HG03442 (cell line): ENCODE measurements around the gene MEGF9.

ENCODE experiments used
- ATAC-seq: cut with Tn5 transposase; IDR thresholded peaks from one replicate; pipeline ENCODE4 v1.9.1; 2021; ENCODE audit warnings: mild to moderate bottlenecking, moderate library complexity; ENCODE audit not compliant: unreplicated experiment

MEGF9 gene

DNA sequence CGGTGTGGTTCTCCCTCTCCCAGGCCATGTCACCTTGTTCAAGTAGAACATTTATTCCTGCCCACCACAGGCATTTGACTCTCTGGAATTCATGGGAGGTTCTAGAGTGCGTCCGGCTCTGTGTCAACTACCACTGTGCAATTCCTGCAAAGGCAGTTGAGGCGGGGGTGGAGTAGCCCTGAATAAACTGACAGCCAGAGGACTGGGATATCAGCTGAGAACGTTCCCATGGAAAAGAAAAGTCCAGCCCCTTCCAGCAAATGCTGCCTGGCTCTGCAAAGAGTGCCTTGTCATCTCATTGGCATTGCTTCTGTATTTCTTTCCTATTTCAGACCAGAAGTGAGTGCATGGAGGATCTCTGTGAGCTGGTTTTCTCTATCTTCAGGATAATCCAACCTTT lies 18.9 kb upstream of the MEGF9 start:
- ATAC-seq, result no peak

DNA sequence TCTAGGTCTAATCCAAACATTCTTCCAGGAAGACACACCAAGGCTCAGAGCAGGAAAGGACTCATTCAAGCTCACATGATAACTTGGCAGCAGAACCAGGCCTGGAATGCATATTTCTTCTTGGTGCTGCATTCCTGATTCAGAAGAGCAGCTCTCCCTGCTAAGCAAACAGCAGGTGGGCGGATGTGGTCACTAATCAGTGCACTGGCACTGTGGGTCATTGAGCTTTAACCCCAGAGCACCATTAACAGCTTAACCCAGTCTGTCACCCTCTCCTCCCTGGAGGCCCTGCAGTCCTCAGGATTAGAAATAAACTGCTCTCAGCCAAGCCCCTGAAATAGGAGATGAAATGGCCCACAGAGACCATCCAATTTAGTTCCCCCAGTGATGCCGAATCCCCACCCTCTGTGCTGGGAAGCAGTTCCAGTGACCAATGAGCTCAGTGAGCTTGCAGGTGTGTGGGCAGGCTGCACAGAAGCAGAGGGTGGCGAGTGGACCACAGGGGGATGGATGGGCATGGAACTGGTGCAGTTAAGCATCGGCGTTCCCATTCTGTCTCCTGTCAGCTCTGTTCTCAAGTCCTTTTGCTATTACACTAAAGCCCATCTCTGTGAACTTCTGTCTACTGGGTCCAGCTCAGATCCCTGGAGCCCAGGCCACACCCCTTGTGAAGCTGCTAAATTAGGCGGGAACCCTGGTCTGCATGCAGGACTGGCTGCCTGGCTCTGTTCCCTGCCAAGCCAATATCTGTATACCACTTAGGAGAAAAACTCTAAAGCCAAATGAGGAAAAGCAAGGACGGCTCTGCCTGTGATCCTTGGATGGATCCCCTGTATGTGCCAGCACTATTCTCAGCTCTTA lies 16.6 kb upstream of the MEGF9 start:
- ATAC-seq, result no peak

DNA sequence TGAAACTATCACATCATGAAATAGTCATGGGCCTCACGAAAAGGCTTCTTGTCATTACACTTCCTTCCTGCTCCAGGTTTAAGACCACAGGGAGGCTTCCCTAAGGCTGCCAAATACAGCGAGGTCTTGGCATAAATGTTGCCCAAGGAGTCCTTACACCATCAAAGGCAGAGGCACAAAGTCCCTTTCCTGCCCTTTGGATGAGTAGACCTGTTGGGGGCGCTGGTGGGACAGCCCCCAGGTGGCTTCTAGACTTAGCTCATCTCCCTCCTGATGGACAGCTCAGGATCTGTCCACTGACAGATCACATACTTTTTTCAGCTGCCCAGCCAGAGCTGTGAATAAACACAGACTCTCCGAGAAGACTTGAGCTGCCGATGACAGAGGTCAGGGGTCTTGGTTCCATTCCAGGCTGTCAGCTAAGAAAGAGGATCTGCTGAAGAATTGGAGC lies 15.5 kb upstream of the MEGF9 start:
- no peak for ATAC-seq

DNA sequence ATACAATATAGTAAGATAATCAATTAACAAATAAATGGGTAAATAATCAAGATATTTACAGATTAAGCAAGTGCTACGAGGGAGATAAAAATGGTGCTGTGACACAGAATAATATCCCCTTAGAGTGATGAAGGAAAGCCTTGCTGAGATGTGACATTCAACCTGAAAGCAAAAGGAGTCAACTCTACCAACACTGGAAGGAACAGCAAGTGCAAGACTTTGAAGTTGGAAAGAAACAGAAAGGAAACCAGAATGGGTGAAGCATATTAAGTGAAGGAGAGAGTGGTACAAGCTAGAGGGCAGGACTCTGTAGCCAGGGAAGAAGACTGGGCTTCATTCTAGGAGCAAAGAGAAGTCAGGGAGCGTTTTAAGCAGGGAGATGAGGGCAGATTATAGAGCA lies 12.2 kb upstream of the MEGF9 start:
- no peak for ATAC-seq

DNA sequence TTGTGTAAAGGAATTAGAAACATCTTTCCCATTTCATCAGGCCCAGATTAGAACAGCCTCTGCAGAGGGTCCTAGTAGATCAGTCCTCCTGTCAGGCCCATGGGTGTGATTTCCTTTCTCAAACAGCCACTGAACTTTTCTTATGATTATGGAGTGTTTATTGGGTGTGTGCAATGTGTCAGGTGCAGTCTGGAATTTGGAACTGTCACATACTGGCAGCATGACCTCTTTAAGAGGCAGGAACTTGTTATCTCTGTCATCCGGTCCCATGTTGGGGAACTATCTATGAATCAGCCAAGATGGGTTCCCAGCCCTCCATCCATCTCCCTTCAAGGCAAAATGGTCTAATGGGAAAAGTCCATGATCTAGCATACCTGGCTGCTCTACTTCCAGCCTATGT lies 11.6 kb upstream of the MEGF9 start:
- ATAC-seq, result no peak

DNA sequence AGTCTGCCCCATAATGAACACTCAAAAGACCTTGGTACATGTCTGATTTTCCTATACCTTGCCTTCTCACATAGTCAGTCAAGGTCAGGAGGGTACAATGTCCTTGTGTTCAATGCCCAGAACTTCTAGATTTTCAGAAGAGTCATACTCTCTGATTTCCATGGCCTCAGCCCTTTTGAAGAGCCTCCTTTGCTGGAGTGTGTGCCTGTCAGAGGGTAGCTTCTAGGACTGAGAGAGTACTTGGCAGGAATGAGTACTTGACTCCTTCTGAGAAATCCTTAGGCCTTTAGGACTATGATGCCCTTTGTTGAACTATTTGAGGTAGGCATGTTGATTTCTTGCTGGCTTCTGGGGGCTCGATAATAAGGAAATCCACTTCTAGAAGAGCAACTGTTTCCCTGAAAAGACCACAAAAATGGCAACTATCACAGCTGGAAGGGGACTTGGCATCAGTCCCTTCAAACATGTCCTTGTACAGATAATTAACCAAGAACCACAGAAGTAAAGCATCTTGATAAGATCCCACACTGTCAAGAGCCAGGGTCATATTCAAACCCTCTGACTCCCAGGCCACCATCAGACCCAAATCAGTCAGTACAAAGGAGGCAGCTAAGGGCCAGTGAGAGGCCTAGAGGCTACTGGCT lies 10.6 kb upstream of the MEGF9 start:
- ATAC-seq, result no peak

DNA sequence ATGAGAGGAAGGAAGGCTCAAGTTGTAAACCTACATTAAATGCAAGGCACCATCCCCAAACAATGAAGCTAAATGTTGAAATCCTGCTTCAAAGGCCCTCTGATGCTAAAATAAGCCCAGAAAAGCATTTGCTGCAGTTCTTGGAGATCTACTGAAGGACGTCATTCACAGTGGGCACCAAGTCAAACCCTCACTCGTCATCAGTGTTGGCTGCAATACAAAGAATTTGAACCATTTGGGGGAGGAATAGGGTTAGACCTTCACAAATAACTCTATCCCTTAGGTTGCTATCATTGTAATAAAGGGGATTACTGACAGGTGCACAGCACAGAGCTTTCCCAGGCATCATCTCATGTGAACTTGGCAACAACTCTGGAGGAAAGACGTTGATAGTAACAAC lies 9.3 kb upstream of the MEGF9 start:
- ATAC-seq, result no peak

DNA sequence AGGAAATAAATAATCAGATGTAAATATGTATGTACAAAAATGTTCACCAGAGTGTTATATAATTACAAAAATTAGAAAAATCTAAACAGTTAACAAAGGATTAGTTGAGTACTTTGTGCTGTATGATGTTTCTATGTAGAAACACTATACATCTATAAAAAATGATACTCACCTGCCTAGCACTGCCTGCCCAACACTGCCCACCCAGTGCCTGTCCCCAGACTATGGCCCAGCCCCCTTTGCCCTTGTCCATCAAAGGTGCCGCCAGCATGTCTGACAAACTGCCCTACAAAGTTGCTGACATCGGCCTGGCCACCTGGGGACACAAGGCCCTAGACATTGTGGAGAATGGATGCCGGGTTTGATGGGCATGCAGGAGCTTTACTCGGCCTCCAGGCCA lies 6.1 kb upstream of the MEGF9 start:
- ATAC-seq, result no peak

DNA sequence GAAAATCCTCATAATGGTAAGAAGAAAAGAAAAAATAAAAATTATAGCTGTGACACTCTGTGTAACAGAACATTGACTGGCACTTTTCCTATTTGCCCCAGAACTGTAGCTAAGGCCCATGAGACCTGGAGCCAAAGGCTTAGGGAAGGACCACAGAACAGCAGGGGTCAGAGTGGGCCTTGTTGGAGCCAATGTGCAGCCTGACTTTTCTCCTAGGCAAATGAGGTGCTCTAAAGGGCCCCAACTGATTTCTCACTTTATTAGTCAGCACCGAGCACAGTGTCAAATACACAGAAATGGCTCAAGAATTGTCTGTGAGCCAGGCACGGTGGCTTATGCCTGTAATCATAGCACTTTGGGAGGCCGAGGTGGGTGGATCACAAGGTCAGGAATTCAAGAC lies 4.0 kb upstream of the MEGF9 start:
- ATAC-seq, result no peak

DNA sequence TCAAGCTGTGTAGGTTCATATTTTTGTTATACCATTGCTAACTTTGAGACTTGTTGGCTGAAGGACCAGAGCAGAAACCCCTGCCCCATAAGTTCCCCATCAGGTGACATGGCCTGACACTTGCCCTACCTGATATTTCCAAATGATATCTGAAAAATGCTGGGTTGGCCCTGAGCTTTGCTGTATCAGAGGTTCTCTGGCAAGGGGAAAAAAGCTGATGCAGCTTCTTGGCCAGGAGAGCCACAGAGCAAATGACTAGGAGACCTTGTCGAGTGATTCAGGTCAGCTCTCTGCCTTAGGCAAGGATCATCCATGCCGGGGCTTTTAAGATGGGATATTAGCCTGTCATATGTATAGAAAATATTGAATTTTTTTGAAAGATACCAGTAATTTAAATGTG lies 2.9 kb upstream of the MEGF9 start:
- no peak for ATAC-seq

DNA sequence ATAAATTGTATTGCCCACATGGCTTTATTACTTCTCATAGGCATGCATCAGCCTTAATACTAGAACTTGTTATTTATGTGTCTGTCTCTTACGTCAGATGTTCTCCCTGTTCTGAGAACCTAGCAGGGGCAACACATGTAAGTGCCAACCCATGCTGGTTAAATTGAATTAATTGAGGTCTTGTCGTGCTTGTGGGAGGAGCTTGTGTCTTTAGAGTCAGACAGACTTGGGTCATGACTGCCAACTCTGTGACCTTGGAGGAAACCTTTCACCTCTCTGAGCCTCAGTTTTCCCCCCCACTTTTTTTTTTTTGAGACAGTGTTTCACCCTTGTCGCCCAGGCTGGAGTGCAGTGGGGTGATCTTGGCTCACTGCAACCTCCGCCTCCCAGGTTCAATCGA lies 2.2 kb upstream of the MEGF9 start:
- ATAC-seq, result no peak

DNA sequence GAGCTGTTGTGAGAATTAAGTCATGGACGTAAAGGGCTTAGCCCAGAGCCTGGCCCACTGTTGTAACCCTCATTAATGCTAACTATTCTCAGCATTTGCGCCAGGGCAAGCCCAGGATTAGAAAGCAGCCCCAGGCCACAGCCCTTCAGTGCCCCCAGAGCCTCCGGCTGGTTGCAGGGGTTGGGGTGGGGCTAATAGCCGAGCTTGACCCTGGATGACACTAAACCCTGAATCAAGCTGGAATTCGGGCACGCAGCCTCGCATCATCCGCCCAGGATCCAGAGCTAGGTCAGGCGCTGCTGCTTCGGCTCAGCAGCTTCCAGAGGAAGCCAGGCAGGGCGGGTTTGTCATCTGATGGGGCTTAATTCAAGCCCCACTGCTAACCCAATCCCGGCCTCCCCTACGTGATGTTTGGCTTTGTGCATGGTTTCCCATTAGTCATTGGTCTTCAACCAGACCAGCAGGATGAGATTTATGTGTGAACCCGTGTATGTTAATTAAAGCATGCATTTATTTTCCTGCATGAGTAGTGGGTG lies 1.2 kb upstream of the MEGF9 start:
- ATAC-seq, result no peak

DNA sequence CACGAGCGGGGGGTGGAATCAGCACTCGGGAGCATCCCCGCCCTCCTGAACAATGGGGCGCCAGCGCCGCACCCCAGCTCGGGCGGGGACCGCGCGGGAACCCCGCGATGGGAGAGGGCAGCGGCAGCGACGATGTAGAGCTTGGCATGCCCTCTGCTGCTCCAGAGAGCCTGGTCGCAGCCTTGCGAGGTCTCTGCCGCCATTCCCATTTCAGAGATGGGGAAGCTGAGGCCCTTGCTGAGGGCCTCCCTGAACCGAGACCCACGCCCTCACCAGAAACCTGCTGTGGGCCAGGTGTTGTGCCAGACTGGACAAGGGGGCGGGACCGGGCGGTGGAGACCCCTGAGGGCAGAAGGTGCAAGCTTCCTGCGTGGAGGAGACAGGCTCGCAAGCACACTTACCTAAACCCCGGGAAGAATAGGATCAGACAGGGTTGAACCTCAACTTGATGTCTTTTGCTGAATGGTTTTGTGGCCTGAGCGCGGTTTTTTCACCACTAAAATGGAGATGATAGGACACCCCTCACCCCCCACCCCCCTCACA lies 647 bp upstream of the MEGF9 start:
- no peak for ATAC-seq

DNA sequence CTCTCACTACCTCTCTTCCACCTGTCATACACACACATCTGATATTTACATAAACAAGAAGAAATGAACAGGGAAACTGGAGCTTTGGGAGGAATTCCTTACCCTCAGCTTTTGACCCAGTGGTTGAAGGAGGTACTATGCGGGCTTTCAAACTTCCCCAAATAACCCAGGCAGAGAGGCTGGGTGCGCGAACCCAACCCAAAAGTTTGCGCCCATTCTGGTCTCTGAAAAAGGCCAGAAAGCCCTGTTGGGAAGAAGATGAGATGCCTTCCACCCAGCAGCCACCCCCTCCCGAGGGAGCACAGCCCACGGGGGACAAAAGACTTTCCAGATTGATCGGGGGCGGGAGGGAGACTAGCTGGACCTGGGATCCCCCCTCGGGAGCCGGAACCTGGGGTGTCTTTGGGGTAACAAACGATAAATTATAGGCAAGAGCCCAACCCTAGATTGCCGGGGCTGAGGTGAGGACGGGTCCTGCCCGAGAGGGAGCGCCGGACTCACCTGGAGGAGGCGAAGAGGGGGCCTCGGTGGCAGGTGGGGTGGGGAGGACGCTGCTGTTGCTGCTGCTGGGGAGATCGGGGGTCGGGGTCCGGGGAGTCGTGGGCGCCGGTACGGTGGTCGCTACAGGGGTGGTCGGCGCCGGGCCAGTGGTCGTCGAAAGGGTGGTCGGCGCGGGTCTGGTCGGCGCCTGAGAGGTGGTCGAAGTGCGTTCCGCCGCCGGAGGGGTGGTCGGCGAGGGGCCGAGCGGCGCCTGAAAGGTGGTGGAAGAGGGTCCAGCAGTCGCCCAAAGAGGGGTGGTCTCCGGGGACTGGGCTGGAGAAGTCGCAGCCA lies 798 bp downstream of the MEGF9 start:
- ATAC-seq, result no peak

DNA sequence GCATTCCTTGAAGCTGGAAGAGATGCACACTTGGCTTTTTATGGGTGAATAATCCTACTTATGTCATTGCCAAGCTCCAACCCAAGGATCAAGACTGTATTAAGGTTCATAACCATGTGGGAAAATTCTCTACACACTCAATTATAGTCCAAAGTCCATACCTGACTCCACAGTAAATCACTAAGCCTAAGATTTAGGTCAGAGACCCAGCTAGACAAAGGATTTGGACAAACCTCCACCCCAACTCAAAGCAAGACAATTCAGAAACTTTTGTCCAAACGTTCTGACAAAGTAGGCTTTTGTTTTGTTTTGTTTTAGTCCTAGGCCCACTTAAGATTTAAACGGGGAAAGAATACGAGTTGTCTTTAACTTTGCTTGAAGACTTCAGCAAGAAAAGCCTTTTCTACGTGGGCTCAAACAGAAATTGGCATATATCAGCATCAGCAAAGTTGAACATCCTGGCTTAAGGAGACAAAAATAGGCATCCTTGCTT lies 1.7 kb downstream of the MEGF9 start:
- no peak for ATAC-seq

DNA sequence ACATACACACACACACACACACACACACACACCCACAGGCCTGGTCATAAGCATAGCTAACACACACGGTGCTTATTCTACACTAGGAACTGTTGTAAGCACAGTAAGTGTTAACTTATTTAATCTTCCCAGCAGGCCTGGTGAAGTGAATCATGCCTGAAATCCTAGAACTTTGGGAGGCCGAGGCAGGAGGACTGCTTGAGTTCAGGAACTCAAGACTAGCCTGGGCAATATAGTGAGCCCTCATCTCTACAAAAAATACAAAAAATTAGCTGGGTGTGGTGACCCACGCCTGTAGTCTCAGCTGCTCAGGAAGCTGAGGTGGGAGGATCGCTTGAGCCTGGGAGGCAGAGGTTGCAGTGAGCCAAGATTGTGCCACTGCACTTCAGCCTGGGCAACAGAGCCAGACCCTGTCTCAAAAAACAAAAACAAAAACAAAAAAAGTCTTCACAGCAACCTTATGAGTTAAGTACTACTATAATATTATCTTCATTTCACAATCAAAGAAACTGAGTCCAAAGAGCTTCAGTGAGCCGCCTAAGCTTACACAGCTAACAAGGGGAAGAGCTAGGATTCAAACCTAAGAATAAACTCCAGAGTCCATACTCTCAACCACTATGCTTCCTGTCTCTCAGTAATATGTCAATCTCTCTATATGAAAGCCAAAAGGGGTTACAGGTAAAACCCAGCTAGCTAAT lies 2.3 kb downstream of the MEGF9 start:
- no peak for ATAC-seq

DNA sequence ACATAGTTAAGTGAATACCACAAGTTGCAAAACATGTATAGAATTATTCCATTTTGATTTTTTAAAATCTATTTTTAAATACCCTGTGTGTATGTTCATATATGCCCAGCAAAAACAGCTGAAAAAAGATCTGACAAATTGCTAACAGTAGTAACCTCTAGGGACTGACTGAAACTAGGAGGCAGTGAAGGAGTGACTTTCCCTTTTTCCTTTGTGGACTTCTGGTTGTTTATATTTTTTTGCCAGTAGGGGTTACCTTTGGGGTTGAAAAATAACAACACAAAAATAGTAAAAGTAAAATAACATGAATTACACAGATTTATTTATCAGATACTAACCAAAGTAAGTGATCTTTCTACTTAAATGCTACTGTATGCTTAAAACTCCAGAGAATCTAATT lies 2.9 kb downstream of the MEGF9 start:
- no peak for ATAC-seq

DNA sequence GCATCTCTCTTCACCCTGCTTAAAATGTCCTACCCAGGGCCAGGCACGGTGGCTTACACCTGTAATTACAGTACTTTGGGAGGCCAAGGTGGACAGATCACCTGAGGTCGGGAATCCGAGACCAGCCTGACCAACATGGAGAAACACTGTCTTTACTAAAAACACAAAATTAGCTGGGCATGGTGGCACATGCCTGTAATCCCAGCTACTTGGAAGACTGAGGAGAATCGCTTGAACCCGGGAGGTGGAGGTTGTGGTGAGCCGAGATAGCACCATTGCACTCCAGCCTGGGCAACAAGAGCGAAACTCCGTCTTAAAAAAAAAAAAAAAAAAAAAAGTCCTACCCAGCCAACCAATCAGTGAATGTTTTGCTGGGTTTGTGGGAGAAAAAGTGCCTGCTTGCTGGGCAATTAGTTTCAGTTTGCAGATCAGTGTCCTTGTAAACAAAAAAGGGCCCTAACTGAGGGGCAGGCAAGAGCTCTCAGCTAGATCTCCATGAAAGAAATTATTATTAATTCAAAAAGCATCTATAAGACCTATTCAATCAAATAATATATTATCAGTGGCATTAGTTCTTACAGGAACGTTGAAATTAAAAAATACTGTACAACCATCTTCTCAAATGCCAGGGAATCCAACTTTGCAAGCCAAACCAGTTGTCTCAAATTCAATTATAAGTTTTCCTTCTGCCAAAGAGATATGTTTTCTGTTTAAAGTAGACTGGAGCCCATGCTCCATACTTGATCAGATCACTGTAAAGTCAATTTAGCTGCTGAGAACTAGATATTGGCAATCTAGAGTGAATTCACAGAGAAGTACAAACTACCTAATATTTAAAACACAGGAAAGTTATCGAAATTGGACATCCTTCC lies 3.9 kb downstream of the MEGF9 start:
- ATAC-seq, result no peak

DNA sequence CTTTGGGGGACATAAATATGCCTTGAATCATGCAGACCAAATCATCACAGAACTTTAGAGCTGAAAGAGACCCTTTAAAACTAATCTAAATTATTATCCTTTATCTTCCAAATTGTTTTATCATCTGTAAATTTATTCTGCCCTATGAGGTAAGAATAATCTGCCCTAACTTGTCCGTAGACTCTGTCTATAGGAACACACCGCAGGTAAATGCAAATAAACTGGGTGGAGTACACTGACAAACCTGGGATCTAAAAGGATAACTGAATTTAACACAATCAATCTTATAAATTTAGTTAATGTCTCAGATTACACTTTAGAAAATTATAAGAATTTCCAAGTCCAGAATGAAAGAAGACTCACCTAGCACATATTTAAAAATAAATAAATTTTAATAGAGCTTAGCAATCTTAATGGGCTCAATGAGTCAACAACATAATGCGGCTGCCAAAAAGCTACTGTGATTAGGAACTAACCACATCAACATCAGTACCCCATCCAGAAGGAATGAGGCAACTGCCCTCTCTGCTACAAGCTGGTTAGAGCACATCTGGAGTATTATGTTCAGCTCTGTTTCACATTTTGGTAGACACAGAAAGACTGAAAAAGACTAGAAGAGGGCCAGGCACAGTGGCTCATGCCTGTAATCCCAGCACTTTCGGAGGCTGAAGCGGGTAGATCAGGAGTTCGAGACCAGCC lies 5.6 kb downstream of the MEGF9 start:
- ATAC-seq, result no peak
